T-cell (primary cell): ENCODE results near the gene PRDM16. TPM values are rescaled to one million over a fixed set of nuclear protein-coding genes. Genes with fewer than 3 reads are reported as not detected.

ENCODE experiments used
- ATAC-seq, 4 experiments: fragments of 200-7000 bp in 3 of 4; fragments of 150-1000 bp in 1 of 4; cut with Tn5 transposase; replicated peaks in 1 of 4; 1 replicate in 3 of 4; 2 replicates in 1 of 4; pipeline ENCODE4 v1.10.0; 2021; ENCODE audit warnings: moderate library complexity in 3 of 4, mild to moderate bottlenecking in 2 of 4, moderate number of reproducible peaks in 1 of 4
- CTCF ChIA-PET, 2 donors: fragments of 300-600 bp; sonication (Branson Sonifier 250); formaldehyde crosslinking; loops; one replicate each; lab custom pipeline; 2022; ENCODE audit warnings: antibody characterized with exemption in 2 of 2; lab: Charles Lee
- POLR2A ChIA-PET, 2 donors: fragments of 300-600 bp; sonication (Branson Sonifier 250); formaldehyde crosslinking; loops; one replicate each; lab custom pipeline; 2022; ENCODE audit warnings: antibody characterized with exemption in 2 of 2; lab: Charles Lee
- DNase-seq, 35 experiments: peaks; one replicate each; pipeline versions ENCODE4 v3.0.0 to v3.0.0-alpha.2; 2013 to 2023
- H3K27ac ChIP-seq: one replicate; pipeline ENCODE4 v1.5.1; 2013; ENCODE audit warnings: low read length
- H3K27me3 ChIP-seq, 2 experiments: replicated peaks in 1 of 2; 1 replicate in 1 of 2; 2 replicates in 1 of 2; pipeline versions ENCODE4 v1.6.1 to v1.7.0; 2013; ENCODE audit warnings: low read length in 1 of 2, mixed read lengths in 1 of 2; ENCODE audit not compliant: control insufficient read depth in 2 of 2, insufficient read depth in 2 of 2; ENCODE audit errors: extremely low read depth in 1 of 2
- H3K36me3 ChIP-seq, 2 donors: 1 replicate in 1 of 2; 2 replicates in 1 of 2; pipeline versions ENCODE4 v1.6.1 to v1.7.0; 2013; ENCODE audit warnings: low read length in 1 of 2; ENCODE audit not compliant: control insufficient read depth in 2 of 2, insufficient read depth in 1 of 2; ENCODE audit errors: extremely low read depth in 1 of 2
- H3K4me1 ChIP-seq, 2 experiments: 1 replicate in 1 of 2; 2 replicates in 1 of 2; pipeline versions ENCODE4 v1.6.1 to v1.7.0; 2013; ENCODE audit warnings: low read length in 2 of 2, mixed read lengths in 1 of 2; ENCODE audit not compliant: insufficient read depth in 2 of 2, control insufficient read depth in 1 of 2; ENCODE audit errors: extremely low read depth in 1 of 2
- H3K4me3 ChIP-seq, 2 donors: 1 replicate in 1 of 2; 2 replicates in 1 of 2; pipeline versions ENCODE4 v1.5.1 to v1.7.0; 2013; ENCODE audit warnings: mild to moderate bottlenecking in 2 of 2, low read length in 1 of 2, moderate library complexity in 1 of 2; ENCODE audit not compliant: control insufficient read depth in 1 of 2; ENCODE audit errors: extremely low read depth in 1 of 2
- H3K9me3 ChIP-seq: 2 replicates; pipeline ENCODE4 v1.7.0; 2013
- H3K27ac Mint-ChIP-seq, 2 donors: one replicate each; pipeline ENCODE4 v1.8.0; 2020 to 2021; ENCODE audit warnings: mild to moderate bottlenecking in 2 of 2, mixed read lengths in 2 of 2
- H3K27me3 Mint-ChIP-seq, 2 donors: one replicate each; pipeline ENCODE4 v1.8.0; 2021 to 2022; ENCODE audit warnings: mixed read lengths in 2 of 2
- H3K36me3 Mint-ChIP-seq: one replicate; pipeline ENCODE4 v1.8.0; 2021; ENCODE audit warnings: mixed read lengths
- H3K4me1 Mint-ChIP-seq, 3 donors: one replicate each; pipeline ENCODE4 v1.8.0; 2020 to 2022; ENCODE audit warnings: mixed read lengths in 3 of 3, mild to moderate bottlenecking in 1 of 3
- H3K4me3 Mint-ChIP-seq, 3 donors: one replicate each; pipeline ENCODE4 v1.8.0; 2020 to 2022; ENCODE audit warnings: mild to moderate bottlenecking in 3 of 3, mixed read lengths in 3 of 3, moderate library complexity in 3 of 3
- H3K9me3 Mint-ChIP-seq, 3 donors: one replicate each; pipeline ENCODE4 v1.8.0; 2020 to 2022; ENCODE audit warnings: mixed read lengths in 3 of 3
- WGBS: methylation state at CpG from one replicate; pipeline ENCODE4 v1.1.5; 2013; ENCODE audit warnings: missing lambda C conversion rate; ENCODE audit not compliant: insufficient coverage; 5-methylcytosine and 5-hydroxymethylcytosine counted together
- total RNA-seq, 35 experiments: library from RNA in 6 of 35; stranded (reverse) in 6 of 35; fragments of 120-200 nt in 1 of 35; gene quantifications; one replicate each; pipeline versions ENCODE4 v1.2.1 to v1.2.4 and lab custom pipeline; 2013 to 2026

PRDM16 gene
- total RNA-seq, 5 donors from 2014 or later (not counting 1 experiment from before 2014, with no cell fraction given), result 0.15 to 0.70 (median 0.24) TPM; not detected in 1

DNA sequence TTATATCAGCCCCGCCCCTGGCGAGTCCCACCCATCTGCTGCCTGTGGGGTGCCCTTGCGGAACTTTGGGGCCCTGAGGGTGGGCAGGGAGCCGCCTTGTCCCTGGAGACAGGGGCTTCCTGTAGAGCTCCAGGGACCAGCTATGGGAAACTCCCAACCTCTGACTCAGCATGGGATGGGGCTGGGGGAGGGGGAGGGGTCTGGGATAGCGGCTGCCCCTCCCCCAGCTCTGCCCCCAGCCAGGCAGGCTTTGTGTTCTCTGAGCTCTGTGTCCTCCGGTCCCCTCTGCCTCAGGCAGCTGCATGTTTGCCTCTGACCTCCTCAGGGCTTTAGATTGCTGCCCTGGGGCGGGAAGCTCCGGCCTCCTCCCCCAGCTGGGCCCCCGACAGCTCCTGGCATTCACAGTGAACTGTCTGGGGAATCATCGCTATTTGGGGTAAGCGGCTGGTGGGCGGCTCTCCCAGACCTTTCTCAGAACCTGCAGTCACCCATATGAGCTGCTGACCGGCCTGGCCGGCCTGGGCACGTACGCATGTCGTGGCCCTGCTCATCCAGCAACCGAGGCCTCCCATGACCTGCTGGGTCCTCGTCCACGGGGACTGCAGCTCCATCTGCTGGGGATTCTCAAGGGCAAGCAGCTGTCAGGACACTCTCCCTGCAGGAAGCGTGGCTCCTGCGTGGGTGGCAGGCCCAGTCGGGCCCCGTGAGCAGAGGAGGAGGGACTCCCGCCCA lies 402.5 kb downstream of the PRDM16 start:
- WGBS, result 79% methylated on average over 23 of the region's 25 CpGs
- no peaks in the 10 kb centered on the region for H3K4me1 ChIP-seq
- H3K36me3 Mint-ChIP-seq, result no peaks in the 10 kb centered on the region
- no peaks in the 10 kb centered on the region for H3K9me3 Mint-ChIP-seq
- H3K27me3 Mint-ChIP-seq, result peaks cover 3 to 5% of the 10 kb centered on the region in 2 donors
- H3K36me3 ChIP-seq, result no peaks in the 10 kb centered on the region
- peaks cover 0 to 24% of the 10 kb centered on the region in 2 experiments for H3K27me3 ChIP-seq
- no peaks in the 10 kb centered on the region for H3K9me3 ChIP-seq
- no peak for ATAC-seq
- DNase-seq, result no peak
- no peak overlapping the region for H3K4me3 Mint-ChIP-seq
- POLR2A ChIA-PET, result no interaction called here
- no peak overlapping the region for H3K27ac Mint-ChIP-seq
- H3K4me3 ChIP-seq, result no peak overlapping the region
- H3K27ac ChIP-seq, result no peak overlapping the region
- CTCF ChIA-PET, result interaction anchor here in 1 of 2 donors (0.6 kb wide), 1 partner anchor 332 kb away, joined by 3 read pairs; no protein-coding TSS in a partner anchor
- no peaks in the 10 kb centered on the region for H3K4me1 Mint-ChIP-seq

- ChIA-PET POLR2A (no interaction called here), CTCF (interaction anchor here in 1 of 2 donors (0.6 kb wide), 2 partner anchors 332 to 1606 kb away, joined by 3 read pairs; no protein-coding TSS in a partner anchor)
- 75% methylated on average over 21 of the region's 25 CpGs for WGBS
- Histone ChIP-seq H3K27me3 (peaks cover 0 to 20% of the 10 kb centered on the region in 2 experiments), H3K4me3 (no peak overlapping the region), H3K9me3 (no peaks in the 10 kb centered on the region), H3K27ac (no peak overlapping the region), H3K36me3 (no peaks in the 10 kb centered on the region), H3K4me1 (no peaks in the 10 kb centered on the region)
- H3K4me3 Mint-ChIP-seq, result no peak overlapping the region
- DNase-seq (no peak), ATAC-seq (no peak)
- H3K9me3 Mint-ChIP-seq, result no peaks in the 10 kb centered on the region
- H3K36me3 Mint-ChIP-seq, result no peaks in the 10 kb centered on the region
- H3K27ac Mint-ChIP-seq, result no peak overlapping the region
- H3K4me1 Mint-ChIP-seq, result no peaks in the 10 kb centered on the region
- peaks cover 3% of the 10 kb centered on the region in 2 donors for H3K27me3 Mint-ChIP-seq
Measured at GRCh38 chr1:3472088-3472850, 403.3 kb downstream of the PRDM16 start.

DNA sequence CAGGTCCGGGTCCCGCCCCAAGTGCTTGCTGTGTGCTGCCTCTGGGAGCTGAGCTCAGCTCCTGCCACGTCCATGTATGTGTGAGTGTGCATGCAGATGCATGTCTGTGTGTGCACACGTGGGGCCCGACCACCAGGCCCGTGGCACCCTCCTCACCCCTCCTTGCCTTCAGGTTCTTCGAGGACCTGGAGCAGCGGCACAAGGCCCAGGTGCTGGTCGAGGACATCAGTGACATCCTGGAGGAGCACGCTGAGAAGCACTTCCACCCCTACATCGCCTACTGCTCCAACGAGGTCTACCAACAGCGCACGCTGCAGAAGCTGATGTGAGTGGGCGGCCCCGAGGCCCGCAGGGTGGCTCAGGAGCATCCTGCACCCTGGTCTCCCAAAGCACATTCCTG lies 403.9 kb downstream of the PRDM16 start:
- Mint-ChIP-seq H3K4me1 (no peaks in the 10 kb centered on the region), H3K27ac (no peak overlapping the region), H3K4me3 (no peak overlapping the region), H3K9me3 (no peaks in the 10 kb centered on the region), H3K36me3 (no peaks in the 10 kb centered on the region), H3K27me3 (peaks cover 3% of the 10 kb centered on the region in 2 donors)
- Histone ChIP-seq H3K36me3 (no peaks in the 10 kb centered on the region), H3K4me3 (no peak overlapping the region), H3K27ac (no peak overlapping the region), H3K9me3 (no peaks in the 10 kb centered on the region), H3K27me3 (peaks cover 0 to 25% of the 10 kb centered on the region in 2 experiments), H3K4me1 (no peaks in the 10 kb centered on the region)
- POLR2A ChIA-PET, result no interaction called here
- WGBS, result 87% methylated on average over 11 of the region's 17 CpGs
- DNase-seq (no peak), ATAC-seq (no peak)
- CTCF ChIA-PET, result interaction anchor here in 1 of 2 donors (0.6 kb wide), 1 partner anchor 1607 kb away, joined by 3 read pairs; no protein-coding TSS in a partner anchor

DNA sequence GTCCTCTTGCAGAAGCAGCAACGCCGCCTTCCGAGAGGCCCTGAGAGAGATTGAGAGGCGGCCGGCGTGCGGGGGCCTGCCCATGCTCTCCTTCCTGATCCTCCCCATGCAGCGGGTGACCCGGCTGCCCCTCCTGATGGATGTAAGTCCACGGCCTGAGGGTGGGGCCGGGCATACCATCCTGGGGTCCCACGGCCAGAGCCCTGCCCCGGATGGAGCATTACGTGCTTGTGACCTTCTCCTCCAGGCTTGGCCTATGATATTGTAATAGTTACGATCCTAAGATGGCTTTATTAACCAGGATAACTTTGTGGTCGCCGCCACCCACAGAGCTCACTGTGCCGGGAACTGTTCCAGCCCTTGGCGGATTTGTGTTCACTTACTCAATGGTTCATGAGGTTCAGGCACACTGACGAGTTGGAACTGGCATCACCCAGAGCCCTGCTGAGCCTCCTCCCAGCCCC lies 404.4 kb downstream of the PRDM16 start:
- 85% methylated on average over 6 of the region's 20 CpGs for WGBS
- ATAC-seq (no peak), DNase-seq (no peak)
- no peaks in the 10 kb centered on the region for H3K9me3 ChIP-seq
- Mint-ChIP-seq H3K27me3 (peaks cover 3% of the 10 kb centered on the region in 2 donors), H3K4me3 (no peak overlapping the region), H3K9me3 (no peaks in the 10 kb centered on the region), H3K36me3 (no peaks in the 10 kb centered on the region), H3K4me1 (no peaks in the 10 kb centered on the region), H3K27ac (no peak overlapping the region)
- no peak overlapping the region for H3K4me3 ChIP-seq
- ChIA-PET CTCF (no interaction called here), POLR2A (no interaction called here)
- H3K27ac ChIP-seq, result no peak overlapping the region
- H3K4me1 ChIP-seq, result no peaks in the 10 kb centered on the region
- peaks cover 0 to 25% of the 10 kb centered on the region in 2 experiments for H3K27me3 ChIP-seq
- no peaks in the 10 kb centered on the region for H3K36me3 ChIP-seq

- Histone ChIP-seq H3K4me3 (no peak overlapping the region), H3K27me3 (peaks cover 0 to 24% of the 10 kb centered on the region in 2 experiments), H3K27ac (no peak overlapping the region), H3K36me3 (no peaks in the 10 kb centered on the region), H3K9me3 (no peaks in the 10 kb centered on the region), H3K4me1 (no peaks in the 10 kb centered on the region)
- POLR2A ChIA-PET, result no interaction called here
- Mint-ChIP-seq H3K4me3 (no peak overlapping the region), H3K36me3 (no peaks in the 10 kb centered on the region), H3K4me1 (no peaks in the 10 kb centered on the region), H3K27ac (no peak overlapping the region), H3K9me3 (no peaks in the 10 kb centered on the region), H3K27me3 (peaks cover 3% of the 10 kb centered on the region in 2 donors)
- CTCF ChIA-PET, result no interaction called here
- no peak for DNase-seq
- WGBS, result 89% methylated on average over 8 of the region's 8 CpGs
- no peak for ATAC-seq
Measured at GRCh38 chr1:3474016-3474415, 405.0 kb downstream of the PRDM16 start.

DNA sequence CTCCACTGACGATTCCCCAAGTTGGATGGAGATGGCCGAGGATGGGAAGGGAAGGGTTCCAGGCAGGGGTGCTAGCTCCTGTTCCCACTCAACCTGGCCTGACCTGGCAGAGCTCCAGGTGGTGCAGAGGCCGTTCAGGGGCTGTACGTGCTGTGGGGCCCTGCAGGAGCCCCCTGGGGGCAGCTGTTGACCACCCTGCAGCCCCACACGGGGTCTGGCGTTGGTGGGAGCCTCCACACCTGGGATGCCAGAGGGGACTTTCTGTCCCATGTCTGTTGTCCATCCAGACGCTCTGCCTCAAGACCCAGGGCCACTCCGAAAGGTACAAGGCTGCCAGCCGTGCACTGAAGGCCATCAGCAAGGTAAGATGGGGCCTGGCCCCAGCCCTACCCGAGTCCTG lies 405.4 kb downstream of the PRDM16 start:
- ATAC-seq, result no peak

More for the DNA sequence above, 405.4 kb downstream of the PRDM16 start:
- H3K4me1 Mint-ChIP-seq, result no peaks in the 10 kb centered on the region
- H3K4me3 Mint-ChIP-seq, result no peak overlapping the region
- ChIA-PET CTCF (no interaction called here), POLR2A (no interaction called here)
- DNase-seq, result no peak
- H3K36me3 ChIP-seq, result no peaks in the 10 kb centered on the region
- H3K27ac Mint-ChIP-seq, result no peak overlapping the region
- H3K36me3 Mint-ChIP-seq, result no peaks in the 10 kb centered on the region
- no peak overlapping the region for H3K27ac ChIP-seq
- no peak overlapping the region for H3K4me3 ChIP-seq
- H3K9me3 Mint-ChIP-seq, result no peaks in the 10 kb centered on the region
- H3K27me3 ChIP-seq, result peaks cover 0 to 24% of the 10 kb centered on the region in 2 experiments
- no peaks in the 10 kb centered on the region for H3K4me1 ChIP-seq
- WGBS, result 74% methylated on average over 8 of the region's 10 CpGs
- H3K27me3 Mint-ChIP-seq, result peaks cover 3% of the 10 kb centered on the region in 2 donors
- H3K9me3 ChIP-seq, result no peaks in the 10 kb centered on the region
